Epithelial cell of proximal tubule (primary cell): Measurements from ENCODE around the gene TM7SF2. TPM values are rescaled to one million over a fixed set of nuclear protein-coding genes. Genes with fewer than 3 reads are reported as not detected.
"Not testable (repeated sequence)": the region's sequence is repeated elsewhere in the genome, so short reads cannot be mapped to it uniquely, and the experiment has no call there.

Source experiments
- DNase-seq: peaks from one replicate; pipeline ENCODE4 v3.0.0-alpha.2; 2011; ENCODE audit warnings: low read depth
- H3K4me3 ChIP-seq: 2 replicates; pipeline ENCODE4 v1.5.1; 2011; ENCODE audit warnings: low read depth, mild to moderate bottlenecking, low read length
- CTCF ChIP-seq: conservative IDR thresholded peaks from 2 replicates; pipeline ENCODE4 v1.5.1; 2012; ENCODE audit warnings: low read depth, mild to moderate bottlenecking, low read length
- total RNA-seq: library from RNA; depleted of rRNA; stranded (reverse); fragments of >200 nt; gene quantifications from 2 replicates; pipeline ENCODE4 v1.2.3, GENCODE V29; 2015

TM7SF2 gene
- total RNA-seq, 1 donor from 2014 or later = 52.5 TPM

DNA sequence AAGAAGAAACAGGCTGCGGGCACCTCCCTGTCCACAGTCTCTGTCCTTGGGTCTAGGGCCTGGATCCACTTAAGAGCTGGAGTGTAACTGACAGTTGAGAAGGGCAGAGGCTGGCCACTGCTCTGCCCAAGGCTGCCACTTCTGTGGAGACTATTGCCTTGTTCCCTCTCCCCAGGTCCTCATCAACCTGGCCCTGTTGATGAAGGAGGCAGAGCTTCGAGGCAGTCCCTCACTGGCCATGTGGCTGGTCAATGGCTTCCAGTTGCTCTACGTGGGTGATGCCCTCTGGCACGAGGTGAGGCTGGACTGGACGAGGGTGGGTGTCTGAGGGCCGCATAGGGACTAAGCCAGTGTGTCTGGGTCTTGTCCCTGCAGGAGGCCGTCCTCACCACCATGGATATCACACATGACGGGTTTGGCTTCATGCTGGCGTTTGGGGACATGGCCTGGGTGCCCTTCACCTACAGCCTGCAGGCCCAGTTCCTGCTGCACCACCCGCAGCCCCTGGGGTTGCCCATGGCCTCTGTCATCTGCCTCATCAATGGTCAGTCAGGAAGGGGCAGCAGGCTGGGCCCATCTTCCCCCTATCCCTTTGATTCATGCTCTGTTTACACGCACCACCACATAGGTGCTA lies 3.0 kb downstream of the TM7SF2 start:
- DNase-seq = no peak
- no peak overlapping the region for H3K4me3 ChIP-seq
- TF ChIP-seq CTCF = no peak

GRCh38 chr11:65115361-65116082 lies 3.9 kb downstream of the TM7SF2 start:
- no peak for DNase-seq
- no peak for TF ChIP-seq CTCF
- peak overlapping the region; percentile 91 for H3K4me3 ChIP-seq

DNA sequence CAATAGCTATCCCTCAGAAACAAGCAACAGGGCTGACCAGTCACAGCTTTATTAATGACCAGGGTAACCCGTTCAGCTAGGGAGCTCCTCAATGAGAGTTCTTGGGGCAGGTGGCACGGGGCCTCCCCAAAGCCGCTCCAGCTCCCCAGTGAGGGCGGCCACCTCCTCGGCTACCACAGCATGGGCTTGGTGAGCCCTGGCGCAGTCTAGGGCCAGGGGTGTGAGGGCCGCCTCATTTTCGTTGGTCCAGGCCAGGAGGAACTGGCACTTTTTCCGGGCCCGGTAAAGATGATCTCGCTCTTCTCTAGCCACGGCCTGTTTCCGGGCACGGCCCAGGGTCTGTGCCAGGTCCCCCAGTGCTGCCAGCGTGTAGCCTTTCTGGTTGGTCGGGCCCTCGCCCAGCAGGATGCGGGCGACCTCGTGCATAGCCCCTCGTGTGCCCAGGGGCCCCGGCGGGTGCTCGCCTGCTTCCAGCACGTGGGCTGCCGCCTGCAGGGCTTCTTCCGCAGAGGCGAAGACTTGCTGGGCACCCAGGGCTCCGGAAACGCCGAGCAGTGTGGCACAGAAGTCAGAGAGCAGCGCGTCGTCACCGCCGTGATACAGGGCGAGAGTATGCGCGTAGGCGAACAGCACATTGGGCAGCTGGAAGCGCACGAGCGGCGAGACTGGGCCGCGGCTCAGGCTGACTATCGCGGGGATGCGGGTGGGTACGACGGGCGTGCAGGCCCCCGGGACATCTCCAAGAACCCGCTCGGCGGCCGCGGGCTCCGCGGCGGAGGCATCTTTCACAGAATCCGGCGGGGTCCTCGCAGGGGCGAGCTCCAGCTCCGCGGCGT lies 4.9 kb downstream of the TM7SF2 start:
- H3K4me3 ChIP-seq = peak overlapping the region; percentile 91
- DNase-seq = no peak
- TF ChIP-seq CTCF = no peak

DNA sequence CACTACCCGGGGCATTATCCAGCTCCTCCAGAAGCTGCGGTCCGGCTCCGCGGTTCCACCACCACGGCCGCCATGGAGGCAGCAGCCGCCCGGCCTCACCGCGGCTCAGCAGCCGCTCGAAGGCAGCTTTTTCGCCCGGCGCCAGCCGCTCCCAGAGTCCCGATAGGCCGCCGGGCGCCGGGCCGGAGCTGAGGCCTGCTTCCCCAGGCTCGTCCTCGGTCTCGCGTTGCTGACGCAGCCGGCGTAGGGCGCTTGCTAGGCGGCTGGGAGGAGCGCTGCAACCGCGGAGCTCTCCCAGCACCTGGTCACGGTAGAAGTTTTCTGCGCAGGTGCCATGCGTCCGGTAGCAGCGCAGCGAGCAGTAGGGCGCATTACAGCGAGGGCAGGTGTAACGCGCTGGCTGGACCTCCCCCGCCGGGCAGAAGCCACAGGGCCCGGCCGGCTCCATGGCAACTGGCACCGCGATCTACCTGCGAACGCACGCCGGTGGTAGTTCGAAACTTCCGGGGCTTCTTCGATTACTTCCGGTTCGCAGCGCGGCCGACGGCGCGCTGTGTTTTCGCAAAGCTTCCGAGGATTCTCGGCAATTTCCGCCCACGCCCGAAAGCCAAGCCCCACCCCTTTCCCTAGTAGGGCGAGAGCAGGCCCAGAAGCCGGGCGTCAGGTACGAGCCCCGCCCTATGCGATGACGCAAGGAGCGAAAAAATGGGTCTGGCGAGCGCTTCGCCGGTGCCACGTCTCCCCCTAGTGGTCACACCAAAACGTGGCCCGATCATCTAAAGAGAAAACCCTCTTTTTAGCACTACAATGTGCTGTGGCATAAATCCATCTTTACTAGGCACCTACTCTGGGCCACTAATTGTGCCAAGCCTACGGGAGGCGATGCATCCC lies 5.8 kb downstream of the TM7SF2 start, which contains the start of gene ZNHIT2:
TSS of gene ZNHIT2 (minus strand) at position 496 of the 891 bp plus-strand sequence. CDS start at position 448, 48 bp downstream.
- peak; percentile 90 for TF ChIP-seq CTCF
- H3K4me3 ChIP-seq = peak within 1 kb of the TSS; percentile 91
- DNase-seq = peak; percentile 87

- no peak for DNase-seq
- H3K4me3 ChIP-seq = no peak overlapping the region
- no peak for TF ChIP-seq CTCF
Observed at GRCh38 chr11:65118097-65118837, 6.6 kb downstream of the TM7SF2 start.

- not testable (repeated sequence) for DNase-seq, H3K4me3 ChIP-seq
Observed at GRCh38 chr11:65118891-65119669, 7.4 kb downstream of the TM7SF2 start.
